ENCODE data around the gene PPP1R14D.
A peak's percentile ranks its signal among the peaks of the same experiment; 100 is the strongest.
"Not testable (repeated sequence)": the region's sequence is repeated elsewhere in the genome, so short reads cannot be mapped to it uniquely, and the experiment has no call there.

The PPP1R14D gene, protein sequence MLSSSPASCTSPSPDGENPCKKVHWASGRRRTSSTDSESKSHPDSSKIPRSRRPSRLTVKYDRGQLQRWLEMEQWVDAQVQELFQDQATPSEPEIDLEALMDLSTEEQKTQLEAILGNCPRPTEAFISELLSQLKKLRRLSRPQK

GRCh38 chr15:40828447-40829036, at the start of gene PPP1R14D:
Gene PPP1R14D, minus strand, starts transcription at chr15:40828708. Its CDS starts 67 bp downstream, at chr15:40828641.
- no peak for DNase-seq

- no peak for DNase-seq
Observed at GRCh38 chr15:40877694-40878093, 49.2 kb upstream of the PPP1R14D start.

- no peak for DNase-seq
Observed at GRCh38 chr15:40875991-40876730, 47.7 kb upstream of the PPP1R14D start.

- peak in 24 of 51 donors; percentile 3 to 41 (median 12) for DNase-seq
Observed at GRCh38 chr15:40873694-40874561, 45.4 kb upstream of the PPP1R14D start, which contains the start of gene RHOV. Gene RHOV, minus strand, starts transcription at chr15:40874234. Its CDS starts 95 bp downstream, at chr15:40874139.

GRCh38 chr15:40872791-40873693, 44.5 kb upstream of the PPP1R14D start:
- no peak for DNase-seq

DNA sequence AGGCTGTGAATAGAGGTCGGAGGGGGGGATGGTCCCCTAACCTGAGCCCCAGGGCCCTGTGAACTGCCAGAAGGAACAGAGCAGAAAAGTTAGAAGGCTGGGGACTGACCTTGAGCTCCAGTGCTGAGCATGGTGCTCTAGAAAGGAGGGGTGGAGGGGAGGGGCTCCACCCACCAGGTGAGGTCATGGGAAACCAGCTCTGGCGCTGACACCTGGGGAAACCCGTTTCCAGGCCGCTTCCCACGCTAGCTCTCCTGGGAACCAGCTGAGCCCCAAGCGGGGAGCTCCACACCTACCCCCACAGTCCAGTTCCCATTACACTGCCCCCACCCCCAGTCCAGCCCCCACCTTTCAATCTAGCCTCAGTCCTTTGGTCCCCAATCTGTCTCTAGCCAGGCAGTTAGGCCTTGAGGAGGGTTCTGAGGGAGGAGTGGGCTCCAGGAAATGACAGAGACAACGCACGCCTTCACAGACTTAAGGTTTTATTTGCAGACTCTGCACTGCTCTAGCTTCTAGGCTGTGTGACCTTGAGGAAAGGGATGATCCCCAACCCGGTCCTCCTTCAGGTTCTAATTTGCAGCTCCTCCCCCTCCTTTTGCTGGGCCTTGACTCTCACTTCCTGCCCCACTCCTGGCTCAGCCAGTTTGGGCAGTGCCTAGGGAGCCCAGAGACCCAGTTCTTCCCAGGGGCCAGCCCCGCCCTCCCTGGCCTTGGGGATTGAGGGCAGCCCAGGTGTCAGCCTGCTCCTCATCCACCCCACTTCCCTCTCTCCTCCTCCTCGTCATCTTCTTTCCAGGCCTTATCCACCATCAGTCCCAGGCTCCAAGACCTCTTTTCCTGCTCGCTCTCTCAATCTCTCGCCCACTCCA, 43.5 kb upstream of the PPP1R14D start:
- DNase-seq: no peak

GRCh38 chr15:40870716-40871115, 42.2 kb upstream of the PPP1R14D start:
- no peak for DNase-seq

DNA sequence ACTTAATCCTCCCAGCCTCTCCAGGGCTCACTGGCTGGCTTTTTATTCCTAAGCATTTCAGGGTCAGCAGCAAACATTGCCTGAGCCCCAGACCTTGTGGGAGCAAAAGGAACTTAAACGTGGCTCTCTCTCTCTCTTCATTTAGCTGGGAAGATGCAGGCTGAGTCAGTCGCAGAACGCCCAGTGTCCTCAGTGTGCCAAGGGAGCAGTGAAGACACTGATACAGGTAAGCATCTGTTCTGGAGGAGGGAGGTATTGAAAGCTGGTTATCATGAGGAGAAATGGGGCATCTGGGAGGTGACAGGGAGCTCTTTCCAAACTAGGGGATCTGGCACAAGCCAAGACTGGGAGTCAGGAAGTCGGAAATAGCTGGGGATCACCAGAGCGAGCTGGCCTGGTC, 41.2 kb upstream of the PPP1R14D start:
- DNase-seq: no peak

DNA sequence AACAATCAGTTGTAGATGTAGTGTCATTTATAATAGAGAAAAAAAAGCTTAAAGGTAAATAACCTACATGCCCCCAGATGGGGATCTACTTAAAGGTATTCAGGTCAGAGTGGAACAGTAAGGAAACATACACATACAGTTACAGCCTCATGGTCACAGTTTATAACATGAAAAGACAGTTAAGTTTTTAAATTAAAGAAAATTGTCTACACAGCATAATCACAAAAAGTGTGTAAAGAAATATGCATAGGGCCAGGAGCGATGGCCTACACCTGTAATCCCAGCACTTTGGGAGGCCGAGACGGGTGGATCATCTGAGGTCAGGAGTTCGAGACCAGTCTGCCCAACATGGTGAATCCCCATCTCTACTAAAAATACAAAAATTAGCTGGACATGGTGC, 38.7 kb upstream of the PPP1R14D start:
- DNase-seq: no peak

DNA sequence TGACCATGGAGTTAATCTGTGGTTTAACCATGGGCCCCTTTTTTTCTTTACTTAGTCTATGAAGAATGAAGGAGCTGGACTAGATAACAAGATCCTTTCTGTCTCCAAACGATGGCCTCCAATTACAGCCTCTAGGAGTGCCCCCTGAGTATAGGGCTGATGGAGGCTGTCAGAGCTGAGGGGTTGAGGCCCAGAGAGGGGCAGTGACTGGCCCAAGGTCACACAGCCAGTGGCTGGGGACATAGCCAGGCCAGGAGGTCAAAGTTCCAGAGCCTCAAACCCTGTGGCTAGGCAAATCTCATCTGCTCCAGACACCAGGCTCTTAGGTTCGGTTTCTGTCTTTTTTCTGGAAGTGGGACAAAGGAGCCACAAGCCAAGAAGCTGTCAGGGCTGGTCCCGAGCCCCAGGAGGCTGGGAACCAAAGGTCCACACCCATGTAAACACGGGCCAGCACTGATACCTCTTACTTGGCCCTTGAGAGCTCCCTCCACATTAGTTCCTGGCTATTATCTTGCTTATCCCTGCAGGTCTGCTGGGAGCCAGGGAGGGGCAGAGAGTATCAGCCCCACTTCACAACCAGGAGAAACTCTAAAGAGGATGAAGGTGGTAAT, 35.3 kb upstream of the PPP1R14D start:
- DNase-seq: no peak

- DNase-seq: not testable (repeated sequence)
Observed at GRCh38 chr15:40861147-40861546, 32.6 kb upstream of the PPP1R14D start.

GRCh38 chr15:40859206-40859851, 30.8 kb upstream of the PPP1R14D start:
- peak in 38 of 51 donors; percentile 3 to 67 (median 28) for DNase-seq

DNA sequence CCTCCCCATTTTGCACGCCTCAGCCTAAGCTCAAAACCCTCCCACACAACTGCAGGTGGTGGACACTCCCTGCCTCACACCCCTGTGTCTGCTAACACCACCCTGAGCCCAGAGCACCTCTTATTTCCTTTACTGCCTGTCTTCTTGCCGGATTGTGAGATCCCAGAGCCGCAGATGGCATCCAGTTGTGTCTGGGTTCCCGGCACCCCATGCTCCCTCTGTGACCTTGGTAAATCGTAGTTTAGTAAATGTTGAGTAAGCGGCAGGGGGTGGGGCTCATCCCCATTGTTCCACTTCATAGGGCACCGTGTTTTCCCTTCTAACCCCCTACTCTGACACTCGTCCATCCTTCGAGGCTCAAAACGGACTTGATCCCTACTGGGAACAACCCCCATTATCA, 30.2 kb upstream of the PPP1R14D start:
- no peak for DNase-seq

DNA sequence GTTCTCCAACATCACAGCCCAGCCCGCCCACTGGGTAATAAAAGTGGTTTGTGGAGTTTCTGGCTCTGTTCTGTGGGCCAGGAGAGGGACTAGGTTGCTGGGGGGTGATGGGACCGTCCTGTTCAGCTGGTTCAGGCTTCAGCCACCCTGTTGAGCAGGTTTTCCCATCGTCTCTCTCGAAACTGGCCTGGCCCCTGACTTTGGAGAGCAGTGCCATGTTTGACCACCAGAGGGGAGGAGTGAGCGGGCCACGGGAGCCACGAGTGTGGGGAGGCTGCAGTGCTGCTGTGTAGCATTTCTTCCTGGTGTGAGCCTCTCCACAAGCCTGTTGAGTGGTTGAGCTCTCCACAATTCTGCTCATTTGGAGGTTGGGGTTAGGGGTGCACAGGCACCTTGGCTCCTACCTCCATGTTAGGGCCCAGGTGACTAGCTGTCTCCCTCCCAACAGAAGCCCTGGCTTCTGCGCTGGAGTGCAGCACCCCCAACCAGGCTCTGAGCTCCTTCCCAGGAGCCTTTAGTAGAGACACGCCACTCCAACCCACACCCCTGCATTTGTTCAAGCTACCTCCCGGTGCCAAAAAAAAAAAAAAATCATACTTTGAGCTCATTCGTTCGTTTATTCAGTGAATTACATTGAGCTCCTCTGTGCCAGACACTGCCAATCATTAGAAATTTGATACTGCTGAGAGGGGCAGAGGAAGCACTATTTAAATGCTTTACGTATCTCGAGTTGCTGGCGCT, 29.3 kb upstream of the PPP1R14D start:
- peak in 40 of 51 donors; percentile 4 to 81 (median 30) for DNase-seq

GRCh38 chr15:40856746-40857145, 28.2 kb upstream of the PPP1R14D start:
- DNase-seq: no peak

- no peak for DNase-seq
Observed at GRCh38 chr15:40855706-40856234, 27.3 kb upstream of the PPP1R14D start.

DNA sequence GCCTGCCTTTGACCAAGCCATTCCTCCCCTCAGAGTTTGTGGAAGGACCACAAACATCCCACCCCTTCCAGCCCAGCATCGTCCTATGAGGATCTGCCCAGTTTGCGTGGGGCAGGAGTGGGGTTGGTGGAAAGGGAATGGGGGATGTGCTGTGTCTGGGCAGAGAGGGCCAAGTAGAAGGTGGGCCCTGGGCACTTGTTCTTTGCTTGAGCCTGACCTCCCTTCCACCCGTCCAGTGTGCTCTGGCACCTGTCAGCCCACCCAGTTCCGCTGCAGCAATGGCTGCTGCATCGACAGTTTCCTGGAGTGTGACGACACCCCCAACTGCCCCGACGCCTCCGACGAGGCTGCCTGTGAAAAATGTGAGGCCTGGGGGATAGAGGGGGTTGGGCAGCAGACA, 25.7 kb upstream of the PPP1R14D start:
- no peak for DNase-seq
